ENCODE data around the gene BACH2.

BACH2 gene

DNA sequence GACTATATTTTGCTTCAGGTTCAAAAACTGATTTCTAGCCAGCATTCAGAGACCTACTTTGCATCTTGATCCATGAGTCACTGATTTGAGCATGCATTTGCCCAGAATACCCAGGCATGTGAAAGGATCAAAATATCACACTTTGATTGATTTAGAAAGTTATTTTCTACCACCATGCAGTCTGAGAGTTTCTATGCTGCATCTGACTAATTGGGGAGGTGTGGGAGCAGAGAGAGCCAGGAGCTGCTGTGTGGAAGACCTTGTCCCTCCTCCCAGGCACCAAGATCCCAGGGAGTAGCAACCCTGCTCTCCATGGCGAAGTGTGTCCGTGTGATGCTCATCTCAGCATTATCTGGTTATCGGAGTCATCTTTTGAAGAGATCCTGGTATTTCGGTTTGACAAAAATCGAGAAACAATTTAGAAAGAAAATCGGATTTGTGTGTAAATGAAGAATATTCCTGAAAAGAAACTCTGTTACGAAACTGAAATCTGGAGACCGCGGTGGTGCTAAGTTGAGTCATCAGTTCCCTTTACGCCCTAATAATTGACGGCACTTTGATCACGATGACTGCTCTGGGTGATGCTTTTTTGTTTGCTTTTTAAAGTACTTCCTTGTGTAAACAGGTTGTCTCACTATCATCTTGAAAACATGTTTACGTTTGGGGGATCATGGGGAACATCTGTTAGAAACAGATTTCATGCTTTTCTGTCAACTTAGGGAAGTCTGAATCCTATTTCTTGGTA, 193.4 kb downstream of the BACH2 start:
- intact Hi-C loops (cut with micrococcal nuclease): loop anchor here (5.0 kb wide), 1 partner anchor 194 kb away; the partner anchor contains the start of gene BACH2
- no peak overlapping the region for H3K4me3 Mint-ChIP-seq
- H3K27ac Mint-ChIP-seq: no peak overlapping the region
- H3K4me1 Mint-ChIP-seq (ENCODE audit: low read depth): peaks cover 34% of the 10 kb centered on the region
- no peaks in the 10 kb centered on the region for H3K9me3 Mint-ChIP-seq
- H3K27me3 Mint-ChIP-seq: peaks cover 34% of the 10 kb centered on the region
- no peaks in the 10 kb centered on the region for H3K36me3 Mint-ChIP-seq (ENCODE audit: low read depth)

DNA sequence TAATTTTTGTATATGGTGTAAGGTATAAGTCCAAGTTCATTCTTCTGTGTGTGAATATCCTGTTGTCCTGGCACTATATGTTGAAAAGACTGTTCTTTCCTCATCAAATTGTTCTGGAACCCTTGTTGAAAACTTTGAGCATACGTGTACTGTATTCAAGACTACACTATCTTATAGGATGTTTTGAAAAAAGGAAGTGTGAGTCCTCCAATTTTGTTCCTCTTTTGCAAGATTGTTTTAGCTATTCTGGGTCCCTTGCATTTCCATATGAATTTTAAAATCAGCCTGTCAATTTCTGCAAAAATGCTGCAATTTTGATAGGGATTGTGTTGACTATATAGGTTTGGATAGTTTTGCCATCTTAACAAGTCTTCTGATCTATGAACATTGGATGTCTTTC, 195.2 kb downstream of the BACH2 start:
- intact Hi-C loops (cut with micrococcal nuclease): loop anchor here (5.0 kb wide), 1 partner anchor 196 kb away; the partner anchor contains the start of gene BACH2
- peaks cover 50% of the 10 kb centered on the region for H3K4me1 Mint-ChIP-seq (ENCODE audit: low read depth)
- H3K27me3 Mint-ChIP-seq: peaks cover 45% of the 10 kb centered on the region
- H3K36me3 Mint-ChIP-seq (ENCODE audit: low read depth): no peaks in the 10 kb centered on the region
- no peaks in the 10 kb centered on the region for H3K9me3 Mint-ChIP-seq
- H3K4me3 Mint-ChIP-seq: no peak overlapping the region
- H3K27ac Mint-ChIP-seq: no peak overlapping the region

DNA sequence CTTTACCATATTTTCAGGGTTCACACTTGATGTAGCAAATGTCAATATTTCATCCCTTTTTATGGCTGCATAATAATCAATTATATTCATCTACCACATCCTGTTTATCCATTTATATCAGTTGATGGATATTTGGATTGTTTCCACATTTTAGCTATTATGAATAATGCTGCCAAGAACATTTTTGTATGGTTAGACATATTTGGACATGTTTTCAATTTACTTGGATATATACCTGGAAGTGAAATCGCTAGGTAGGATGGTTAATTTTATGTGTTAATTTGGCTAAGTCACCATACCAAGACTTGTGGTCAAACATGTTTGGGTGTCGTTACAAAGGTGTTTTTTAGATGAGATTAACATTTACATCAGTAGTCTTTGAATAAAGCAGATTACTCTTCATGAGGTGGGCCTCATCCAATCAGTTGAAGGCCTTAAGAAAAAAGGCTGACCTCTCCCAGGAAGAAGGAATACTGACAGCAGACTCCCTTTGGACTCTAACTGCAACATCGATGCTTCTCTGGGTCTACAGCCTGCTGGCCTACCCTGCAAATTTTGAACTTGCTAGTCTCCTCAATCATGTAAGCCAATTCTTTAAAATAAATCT, 196.5 kb downstream of the BACH2 start:
- no peaks in the 10 kb centered on the region for H3K36me3 Mint-ChIP-seq (ENCODE audit: low read depth)
- H3K4me3 Mint-ChIP-seq: no peak overlapping the region
- H3K4me1 Mint-ChIP-seq (ENCODE audit: low read depth): peaks cover 55% of the 10 kb centered on the region
- H3K27me3 Mint-ChIP-seq: peaks cover 54% of the 10 kb centered on the region
- intact Hi-C loops (cut with micrococcal nuclease): loop anchor here (5.0 kb wide), 1 partner anchor 197 kb away; the partner anchor contains the start of gene BACH2
- H3K27ac Mint-ChIP-seq: no peak overlapping the region
- H3K9me3 Mint-ChIP-seq: no peaks in the 10 kb centered on the region

DNA sequence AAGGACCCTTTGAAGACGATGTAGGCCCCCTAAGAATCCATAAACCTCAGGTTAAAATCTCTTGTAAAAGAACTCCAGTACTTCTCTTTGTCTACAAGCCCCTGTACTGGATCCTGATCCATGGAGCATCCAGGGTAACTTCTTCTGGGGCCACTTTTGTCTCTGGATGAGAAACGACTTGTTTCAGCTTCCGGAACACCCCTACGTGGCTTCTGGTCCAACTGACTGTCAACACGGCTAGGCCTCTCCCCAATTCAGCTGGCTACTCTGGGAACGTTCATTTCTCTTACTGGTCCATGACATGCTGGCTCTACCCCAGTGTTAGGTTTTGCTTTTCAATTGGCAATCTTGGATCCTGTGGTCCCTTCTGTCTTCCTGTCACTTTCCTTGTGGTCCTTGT, 198.0 kb downstream of the BACH2 start:
- H3K36me3 Mint-ChIP-seq (ENCODE audit: low read depth): no peaks in the 10 kb centered on the region
- H3K27me3 Mint-ChIP-seq: peaks cover 52% of the 10 kb centered on the region
- H3K27ac Mint-ChIP-seq: no peak overlapping the region
- intact Hi-C loops (cut with micrococcal nuclease): no loop called here
- H3K4me1 Mint-ChIP-seq (ENCODE audit: low read depth): peaks cover 42% of the 10 kb centered on the region
- H3K9me3 Mint-ChIP-seq: no peaks in the 10 kb centered on the region
- no peak overlapping the region for H3K4me3 Mint-ChIP-seq

- Mint-ChIP-seq H3K27me3 (peaks cover 51% of the 10 kb centered on the region), H3K9me3 (no peaks in the 10 kb centered on the region), H3K27ac (no peak overlapping the region), H3K4me3 (no peak overlapping the region), H3K36me3 (ENCODE audit: low read depth) (no peaks in the 10 kb centered on the region), H3K4me1 (ENCODE audit: low read depth) (peaks cover 37% of the 10 kb centered on the region)
- intact Hi-C loops (cut with micrococcal nuclease): no loop called here
These were observed 198.6 kb downstream of the BACH2 start for GRCh38 chr6:90098001-90098531.

DNA sequence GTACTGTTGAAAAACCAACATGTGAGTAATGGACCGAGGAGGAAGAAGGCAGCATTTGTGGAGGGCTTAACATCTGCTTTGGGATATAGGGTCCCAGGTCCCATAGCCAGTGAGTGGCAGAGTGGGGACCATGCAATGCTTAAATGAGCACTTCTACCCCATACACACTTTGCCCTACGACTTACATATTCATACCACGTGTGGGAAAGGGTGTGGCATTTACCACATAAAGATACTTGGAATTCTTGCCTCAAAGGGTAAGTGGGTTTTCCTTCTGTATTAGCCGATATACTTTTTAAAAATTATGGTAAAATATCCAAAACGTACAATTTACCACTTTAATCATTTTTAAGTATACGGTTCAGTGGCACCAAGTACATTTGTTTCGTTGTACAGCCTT, 199.3 kb downstream of the BACH2 start:
- Mint-ChIP-seq H3K36me3 (ENCODE audit: low read depth) (no peaks in the 10 kb centered on the region), H3K27ac (no peak overlapping the region), H3K4me1 (ENCODE audit: low read depth) (peaks cover 35% of the 10 kb centered on the region), H3K27me3 (peaks cover 51% of the 10 kb centered on the region), H3K4me3 (no peak overlapping the region), H3K9me3 (no peaks in the 10 kb centered on the region)
- intact Hi-C loops (cut with micrococcal nuclease): no loop called here

- peaks cover 35% of the 10 kb centered on the region for H3K4me1 Mint-ChIP-seq (ENCODE audit: low read depth)
- intact Hi-C loops (cut with micrococcal nuclease): no loop called here
- no peak overlapping the region for H3K4me3 Mint-ChIP-seq
- H3K27me3 Mint-ChIP-seq: peaks cover 51% of the 10 kb centered on the region
- no peaks in the 10 kb centered on the region for H3K9me3 Mint-ChIP-seq
- H3K36me3 Mint-ChIP-seq (ENCODE audit: low read depth): no peaks in the 10 kb centered on the region
- no peak overlapping the region for H3K27ac Mint-ChIP-seq
These were observed 199.8 kb downstream of the BACH2 start for GRCh38 chr6:90096818-90097217.

DNA sequence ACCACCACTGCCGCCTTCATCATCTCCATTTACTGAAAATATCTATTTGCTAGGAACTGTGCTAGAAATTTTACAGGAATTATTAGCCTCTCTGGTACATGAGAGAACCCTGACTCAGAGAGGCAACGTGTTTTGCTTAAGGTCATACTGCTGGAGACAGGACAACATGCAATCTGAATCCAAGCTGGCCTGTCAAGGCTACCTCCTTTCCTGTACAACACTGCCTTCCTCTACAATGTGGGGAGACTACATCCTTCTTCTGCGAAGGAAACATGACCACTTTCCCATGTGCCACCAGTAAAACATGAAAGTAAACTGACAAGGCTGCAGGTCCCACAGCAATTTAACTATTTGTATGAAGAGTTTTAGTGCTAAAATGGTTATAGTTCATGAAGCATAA, 200.9 kb downstream of the BACH2 start:
- intact Hi-C loops (cut with micrococcal nuclease): no loop called here
- Mint-ChIP-seq H3K27ac (no peak overlapping the region), H3K9me3 (no peaks in the 10 kb centered on the region), H3K27me3 (peaks cover 47% of the 10 kb centered on the region), H3K4me1 (ENCODE audit: low read depth) (peaks cover 30% of the 10 kb centered on the region), H3K36me3 (ENCODE audit: low read depth) (no peaks in the 10 kb centered on the region), H3K4me3 (no peak overlapping the region)

DNA sequence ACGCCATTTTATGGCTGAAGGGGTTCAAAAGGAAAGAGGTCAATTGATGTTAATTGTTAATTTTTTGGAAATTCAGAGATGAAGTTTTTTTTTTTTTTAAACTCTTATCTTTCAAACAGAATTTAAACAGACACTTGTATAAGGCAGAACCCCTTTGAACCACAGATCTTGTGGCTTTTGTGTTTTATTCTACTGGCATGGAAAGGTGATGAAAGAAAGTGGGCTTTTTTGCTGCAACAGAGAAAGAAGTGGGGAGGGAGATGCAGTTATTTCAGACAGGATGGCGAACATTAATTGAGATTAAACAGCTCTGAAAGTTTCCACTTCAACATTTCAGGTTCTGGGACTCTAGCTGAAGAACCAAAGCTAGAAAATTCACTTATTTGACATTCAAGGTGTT, 201.5 kb downstream of the BACH2 start:
- no peaks in the 10 kb centered on the region for H3K9me3 Mint-ChIP-seq
- intact Hi-C loops (cut with micrococcal nuclease): no loop called here
- peaks cover 45% of the 10 kb centered on the region for H3K27me3 Mint-ChIP-seq
- H3K36me3 Mint-ChIP-seq (ENCODE audit: low read depth): no peaks in the 10 kb centered on the region
- H3K4me1 Mint-ChIP-seq (ENCODE audit: low read depth): peaks cover 30% of the 10 kb centered on the region
- no peak overlapping the region for H3K27ac Mint-ChIP-seq
- H3K4me3 Mint-ChIP-seq: no peak overlapping the region

DNA sequence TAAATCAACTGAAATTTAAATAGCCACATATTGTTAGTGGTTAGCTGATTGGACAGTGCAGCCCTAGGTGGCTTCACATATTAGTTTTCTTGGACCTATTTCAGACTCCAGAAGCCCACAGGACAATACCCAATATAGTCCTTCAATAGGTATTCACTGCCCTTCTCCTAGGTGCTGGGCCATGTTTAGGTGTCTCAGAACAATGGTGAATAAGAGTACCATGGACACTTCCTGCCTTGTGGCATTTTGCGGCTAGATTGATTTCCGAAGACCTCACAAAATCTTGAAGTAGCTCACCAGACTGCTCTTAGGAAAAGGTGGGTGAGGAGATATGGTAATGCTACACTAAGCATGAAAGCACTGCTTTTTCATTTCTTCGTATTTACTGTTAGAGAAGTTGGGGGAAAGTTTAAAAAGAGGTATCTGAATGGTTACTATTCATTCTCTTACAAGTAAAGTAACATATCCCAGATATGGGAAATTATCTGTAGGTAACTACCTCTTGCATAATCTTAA, 203.0 kb downstream of the BACH2 start:
- intact Hi-C loops (cut with micrococcal nuclease): no loop called here
- Mint-ChIP-seq H3K27ac (no peak overlapping the region), H3K9me3 (no peaks in the 10 kb centered on the region), H3K4me1 (ENCODE audit: low read depth) (peaks cover 24% of the 10 kb centered on the region), H3K4me3 (no peak overlapping the region), H3K27me3 (peaks cover 33% of the 10 kb centered on the region), H3K36me3 (ENCODE audit: low read depth) (no peaks in the 10 kb centered on the region)

DNA sequence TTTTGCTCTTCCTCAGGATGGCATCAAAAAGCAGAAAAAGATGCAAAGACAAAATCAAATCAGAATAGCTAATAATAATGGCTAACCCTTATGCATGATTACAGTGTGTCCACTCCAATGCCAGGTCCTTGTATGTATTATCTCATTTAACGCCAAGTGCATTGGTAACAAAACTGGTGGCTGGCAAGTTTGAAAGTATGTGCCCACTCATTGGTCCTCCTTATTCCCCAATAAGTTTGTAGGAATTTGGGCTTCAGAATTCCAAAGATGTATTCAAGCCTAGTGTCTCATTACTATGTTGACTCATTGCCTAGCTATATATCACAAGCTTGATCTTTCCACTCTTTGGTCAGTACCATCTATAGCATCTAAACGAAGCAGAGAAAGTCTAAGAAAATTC, 205.8 kb downstream of the BACH2 start:
- H3K36me3 Mint-ChIP-seq (ENCODE audit: low read depth): no peaks in the 10 kb centered on the region
- intact Hi-C loops (cut with micrococcal nuclease): no loop called here
- H3K4me1 Mint-ChIP-seq (ENCODE audit: low read depth): peaks cover 6% of the 10 kb centered on the region

GRCh38 chr6:90088009-90088408, 208.6 kb downstream of the BACH2 start:
- Mint-ChIP-seq H3K9me3 (no peaks in the 10 kb centered on the region), H3K27ac (no peak overlapping the region), H3K4me3 (no peak overlapping the region), H3K4me1 (ENCODE audit: low read depth) (peaks cover 12% of the 10 kb centered on the region), H3K27me3 (no peaks in the 10 kb centered on the region), H3K36me3 (ENCODE audit: low read depth) (no peaks in the 10 kb centered on the region)
- intact Hi-C loops (cut with micrococcal nuclease): no loop called here

More for the DNA sequence above, 205.8 kb downstream of the BACH2 start:
- H3K27ac Mint-ChIP-seq: no peak overlapping the region
- peaks cover 13% of the 10 kb centered on the region for H3K27me3 Mint-ChIP-seq
- no peaks in the 10 kb centered on the region for H3K9me3 Mint-ChIP-seq
- H3K4me3 Mint-ChIP-seq: no peak overlapping the region

- Mint-ChIP-seq H3K4me3 (no peak overlapping the region), H3K9me3 (no peaks in the 10 kb centered on the region), H3K27me3 (no peaks in the 10 kb centered on the region), H3K36me3 (ENCODE audit: low read depth) (no peaks in the 10 kb centered on the region), H3K27ac (no peak overlapping the region), H3K4me1 (ENCODE audit: low read depth) (peaks cover 12% of the 10 kb centered on the region)
- intact Hi-C loops (cut with micrococcal nuclease): no loop called here
These were observed 209.4 kb downstream of the BACH2 start for GRCh38 chr6:90087106-90087833.

DNA sequence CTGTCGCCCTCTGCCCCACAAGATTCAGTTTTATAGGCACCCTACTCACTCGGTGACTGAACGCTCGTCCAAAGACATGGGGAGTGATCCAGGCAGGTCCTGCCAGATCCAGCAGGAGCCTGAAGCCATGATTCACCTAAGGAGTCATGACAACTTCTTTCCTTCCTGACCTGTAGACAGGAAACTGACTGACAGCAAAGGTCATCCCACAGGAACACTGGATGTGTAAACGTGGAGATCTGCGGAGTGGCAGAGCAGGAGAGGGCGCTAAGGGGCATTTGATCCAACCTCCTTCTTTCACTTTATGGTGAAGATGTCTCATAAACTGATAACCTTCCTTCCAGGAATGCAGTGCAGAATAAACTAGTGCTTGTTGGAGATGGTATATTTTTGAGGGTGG, 210.1 kb downstream of the BACH2 start:
- intact Hi-C loops (cut with micrococcal nuclease): no loop called here

More for the DNA sequence above, 210.1 kb downstream of the BACH2 start:
- no peak overlapping the region for H3K27ac Mint-ChIP-seq
- no peaks in the 10 kb centered on the region for H3K9me3 Mint-ChIP-seq
- H3K4me1 Mint-ChIP-seq (ENCODE audit: low read depth): peaks cover 12% of the 10 kb centered on the region
- H3K27me3 Mint-ChIP-seq: no peaks in the 10 kb centered on the region
- H3K36me3 Mint-ChIP-seq (ENCODE audit: low read depth): no peaks in the 10 kb centered on the region
- no peak overlapping the region for H3K4me3 Mint-ChIP-seq
